D721Med (cell line): Measurements from ENCODE around the gene LRRC61.
"Not testable (repeated sequence)": the region's sequence is repeated elsewhere in the genome, so short reads cannot be mapped to it uniquely, and the experiment has no call there.

ENCODE experiments used
- DNase-seq: peaks from one replicate; pipeline ENCODE4 v3.0.0; 2011; ENCODE audit warnings: low spot score; ENCODE audit not compliant: insufficient read length
- FAIRE-seq: peaks from 2 replicates; lab custom pipeline; 2011; peaks lifted over from hg19 to GRCh38; lab: Jason Lieb, UNC
- TF ChIP-seq, protein P1 (sequence below): IDR thresholded peaks from 2 replicates; pipeline ENCODE4 v1.5.1; 2012; ENCODE audit warnings: mild to moderate bottlenecking, control low read depth; ENCODE audit not compliant: insufficient read depth; ENCODE audit errors: missing control alignments

The LRRC61 gene

DNA sequence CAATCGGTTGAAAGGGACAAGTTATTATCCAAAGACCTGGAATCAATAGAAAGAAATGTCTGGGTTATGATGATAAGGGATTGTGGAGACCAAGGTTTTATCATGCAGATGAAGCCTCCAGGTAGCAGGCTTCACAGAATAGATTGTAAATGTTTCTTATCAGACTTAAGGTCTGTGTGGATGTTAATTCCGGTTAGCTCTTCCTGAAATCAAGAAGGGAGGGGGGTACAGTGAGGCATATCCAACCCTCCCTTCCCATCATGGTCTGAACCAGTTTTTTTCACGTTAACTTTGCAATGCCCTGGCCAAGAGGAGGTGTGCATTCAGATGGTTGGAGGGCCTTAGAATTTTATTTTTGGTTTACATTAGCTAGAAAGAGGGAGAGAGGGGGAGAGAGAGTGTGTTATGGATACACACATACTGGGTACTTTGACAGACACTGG lies 9.8 kb upstream of the LRRC61 start:
- TF ChIP-seq, protein P1, sequence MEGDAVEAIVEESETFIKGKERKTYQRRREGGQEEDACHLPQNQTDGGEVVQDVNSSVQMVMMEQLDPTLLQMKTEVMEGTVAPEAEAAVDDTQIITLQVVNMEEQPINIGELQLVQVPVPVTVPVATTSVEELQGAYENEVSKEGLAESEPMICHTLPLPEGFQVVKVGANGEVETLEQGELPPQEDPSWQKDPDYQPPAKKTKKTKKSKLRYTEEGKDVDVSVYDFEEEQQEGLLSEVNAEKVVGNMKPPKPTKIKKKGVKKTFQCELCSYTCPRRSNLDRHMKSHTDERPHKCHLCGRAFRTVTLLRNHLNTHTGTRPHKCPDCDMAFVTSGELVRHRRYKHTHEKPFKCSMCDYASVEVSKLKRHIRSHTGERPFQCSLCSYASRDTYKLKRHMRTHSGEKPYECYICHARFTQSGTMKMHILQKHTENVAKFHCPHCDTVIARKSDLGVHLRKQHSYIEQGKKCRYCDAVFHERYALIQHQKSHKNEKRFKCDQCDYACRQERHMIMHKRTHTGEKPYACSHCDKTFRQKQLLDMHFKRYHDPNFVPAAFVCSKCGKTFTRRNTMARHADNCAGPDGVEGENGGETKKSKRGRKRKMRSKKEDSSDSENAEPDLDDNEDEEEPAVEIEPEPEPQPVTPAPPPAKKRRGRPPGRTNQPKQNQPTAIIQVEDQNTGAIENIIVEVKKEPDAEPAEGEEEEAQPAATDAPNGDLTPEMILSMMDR, result no peak
- DNase-seq (no peak), FAIRE-seq (no peak)

DNA sequence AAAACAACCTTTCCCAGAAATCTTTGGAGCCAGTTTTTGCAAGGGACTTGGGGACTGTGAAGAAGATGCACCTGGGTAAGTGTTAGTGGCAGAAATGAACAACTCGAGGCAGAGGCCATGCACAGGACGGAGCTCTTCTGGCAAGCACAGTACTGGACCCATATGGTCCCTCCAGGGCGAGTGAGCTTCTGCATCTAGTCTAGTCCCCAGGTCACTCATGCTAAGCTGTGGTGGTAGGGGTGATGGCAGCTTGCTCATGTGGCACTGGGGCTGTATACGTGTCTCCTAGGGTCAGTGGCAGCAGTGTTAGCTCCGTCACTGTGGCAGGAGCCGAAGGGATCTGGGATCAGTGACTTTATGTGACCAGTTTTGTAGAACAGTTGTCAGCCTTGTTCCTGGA lies 9.3 kb upstream of the LRRC61 start:
- TF ChIP-seq, protein P1, result no peak
- FAIRE-seq, result no peak
- DNase-seq, result no peak

DNA sequence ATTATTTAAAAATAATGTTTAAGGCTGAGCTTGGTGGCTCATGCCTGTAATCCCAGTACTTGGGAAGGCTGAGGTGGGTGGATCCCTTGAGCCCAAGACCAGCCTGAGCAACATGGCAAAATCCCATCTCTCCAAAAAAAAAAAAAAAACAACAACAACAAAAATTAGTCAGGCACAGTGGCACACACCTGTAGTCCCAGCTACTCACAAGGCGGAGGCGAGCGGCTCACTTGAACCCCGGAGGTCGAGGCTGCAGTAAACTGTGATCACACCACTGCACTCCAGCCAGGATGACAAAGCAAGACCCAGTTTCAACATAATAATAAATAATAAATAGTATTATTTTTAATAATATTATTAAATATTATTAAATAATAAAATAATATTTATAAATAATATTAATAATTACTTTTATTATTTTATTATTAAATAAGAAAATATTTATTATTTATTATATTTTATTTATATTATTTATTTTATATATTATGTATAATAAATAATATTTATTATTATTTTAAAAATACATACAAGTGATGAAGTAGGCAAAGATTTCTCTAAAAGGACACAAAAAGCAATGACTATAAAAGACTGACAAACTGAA lies 8.4 kb upstream of the LRRC61 start:
- FAIRE-seq (no peak), DNase-seq (no peak)
- TF ChIP-seq, protein P1, result no peak

DNA sequence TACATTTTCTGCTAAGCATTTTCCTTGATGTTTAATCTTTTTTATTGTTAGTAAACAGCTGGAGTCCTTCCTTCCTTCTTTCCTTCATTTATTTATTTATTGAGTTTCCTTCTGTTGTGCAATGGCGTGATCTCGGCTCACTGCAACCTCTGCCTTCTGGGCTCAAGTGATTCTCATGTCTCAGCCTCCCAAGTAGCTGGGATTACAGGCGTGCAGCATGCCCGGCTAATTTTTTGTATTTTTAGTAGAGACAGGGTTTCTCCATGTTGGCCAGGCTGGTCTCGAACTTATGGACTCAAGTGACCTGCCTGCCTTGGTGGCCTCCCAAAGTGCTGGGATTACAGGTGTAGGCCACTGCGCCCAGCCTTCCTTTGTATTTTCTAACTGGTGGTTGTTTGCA lies 6.2 kb upstream of the LRRC61 start:
- not testable (repeated sequence) for FAIRE-seq, DNase-seq

DNA sequence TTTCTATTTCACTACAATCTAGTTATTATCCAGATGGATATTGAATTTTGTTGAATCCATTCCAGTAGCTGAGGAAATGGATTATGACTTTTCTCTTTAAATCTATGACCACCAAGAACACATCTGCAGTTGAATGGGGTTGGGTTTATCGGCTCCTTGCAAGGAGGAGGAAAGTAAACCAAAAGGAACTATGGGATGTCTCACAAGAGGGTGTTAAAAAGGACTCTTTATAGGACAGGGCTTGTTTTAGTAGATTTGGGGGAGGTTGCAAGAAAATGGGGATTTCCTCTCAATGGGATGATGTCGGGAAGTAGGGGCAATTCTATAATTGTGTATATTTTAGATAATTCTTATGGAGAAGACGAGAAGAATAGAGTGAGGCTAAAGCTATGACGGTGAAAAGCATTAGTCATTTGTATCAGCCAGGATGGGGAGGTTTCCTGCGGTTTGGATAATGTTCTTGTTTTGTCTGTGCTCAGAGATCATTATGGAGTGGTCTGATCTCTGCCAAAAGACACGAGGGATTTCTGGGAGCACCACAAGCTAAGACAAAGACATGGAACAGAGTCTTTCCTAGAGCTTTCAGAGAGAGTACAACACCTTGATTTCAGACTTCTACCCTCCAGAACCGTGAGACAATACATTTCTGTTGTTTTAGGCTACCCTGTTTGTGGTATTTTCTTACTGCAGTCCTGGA lies 5.3 kb upstream of the LRRC61 start:
- DNase-seq (no peak), FAIRE-seq (no peak)
- TF ChIP-seq, protein P1, result no peak

DNA sequence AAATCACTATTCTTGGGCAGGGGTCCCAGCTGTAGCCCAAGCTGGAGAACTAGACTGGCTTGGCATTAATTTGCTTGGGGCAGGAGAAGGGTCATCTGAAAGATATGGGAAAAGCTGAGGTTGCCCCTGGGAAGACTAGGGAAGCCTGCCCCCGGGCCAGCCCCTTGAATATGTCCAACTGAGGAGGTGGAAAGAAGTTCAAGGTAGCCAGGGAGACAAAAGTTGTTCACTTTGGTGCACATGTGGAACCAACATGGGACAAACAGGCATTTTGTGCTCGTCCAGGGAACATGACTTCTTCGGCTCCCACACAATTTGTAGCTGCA lies 1.4 kb upstream of the LRRC61 start:
- TF ChIP-seq, protein P1, result no peak
- DNase-seq, result no peak
- no peak for FAIRE-seq

DNA sequence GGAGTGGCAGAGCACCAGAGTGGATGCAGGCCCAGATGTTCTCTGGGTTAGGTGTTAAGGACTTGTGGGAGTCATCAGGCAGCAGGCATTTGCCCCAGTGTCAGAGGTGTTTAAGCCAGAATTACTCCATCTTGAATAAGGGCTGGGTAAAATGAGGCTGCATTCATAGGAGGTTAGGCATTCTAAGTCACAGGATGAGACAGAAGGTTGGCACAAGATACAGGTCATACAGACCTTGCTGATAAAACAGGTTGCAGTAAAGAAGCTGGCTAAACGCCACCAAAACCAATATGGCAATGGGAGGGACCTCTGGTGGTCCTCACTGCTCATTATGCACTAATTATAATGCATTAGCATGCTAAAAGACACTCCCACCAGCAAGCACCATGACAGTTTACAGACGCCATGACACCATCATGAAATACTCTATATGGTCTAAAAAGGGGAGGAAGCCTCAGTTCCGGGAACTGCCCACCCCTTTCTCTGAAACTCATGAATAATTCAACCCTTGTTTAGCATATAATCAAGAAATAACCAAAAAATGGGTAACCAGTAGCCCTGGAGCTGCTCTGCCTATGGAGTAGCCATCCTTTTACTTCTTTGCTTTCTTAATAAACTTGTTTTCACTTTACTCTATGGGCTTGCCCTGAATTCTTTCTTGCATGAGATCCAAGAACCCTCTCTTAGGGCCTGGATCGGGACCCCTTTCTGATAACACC lies 882 bp upstream of the LRRC61 start:
- no peak for FAIRE-seq
- TF ChIP-seq, protein P1, result no peak
- DNase-seq, result no peak
